Smooth muscle cell (in vitro differentiated cells): ENCODE results near the gene SHKBP1. TPM values are rescaled to one million over a fixed set of nuclear protein-coding genes. Genes with fewer than 3 reads are reported as not detected.
A peak's percentile ranks its signal among the peaks of the same experiment; 100 is the strongest.
"Not testable (repeated sequence)": the region's sequence is repeated elsewhere in the genome, so short reads cannot be mapped to it uniquely, and the experiment has no call there.

ENCODE experiments used
- DNase-seq: peaks from one replicate; lab custom pipeline; 2025; ENCODE audit not compliant: unreplicated experiment; lab: John Stamatoyannopoulos, UW
- H2AFZ ChIP-seq: fragments of 200-600 bp; sonication (generic); 2 replicates; pipeline ENCODE4 v1.6.0; 2016; ENCODE audit warnings: antibody characterized with exemption, low read depth, mild to moderate bottlenecking
- H3F3A ChIP-seq: fragments of 200-600 bp; sonication (generic); 2 replicates; pipeline ENCODE4 v1.6.0; 2017; ENCODE audit warnings: antibody characterized with exemption, low read depth
- H3K27ac ChIP-seq: fragments of 200-600 bp; sonication (generic); 2 replicates; pipeline ENCODE4 v1.5.1; 2016; ENCODE audit warnings: low read depth, mild to moderate bottlenecking
- H3K27me3 ChIP-seq: fragments of 200-600 bp; sonication (generic); 2 replicates; pipeline ENCODE4 v1.6.1; 2016; ENCODE audit warnings: low read depth, mild to moderate bottlenecking
- H3K36me3 ChIP-seq: fragments of 200-600 bp; sonication (generic); 2 replicates; pipeline ENCODE4 v1.5.1; 2016; ENCODE audit warnings: low read depth
- H3K4me1 ChIP-seq: fragments of 200-600 bp; sonication (generic); 2 replicates; pipeline ENCODE4 v1.5.1; 2016; ENCODE audit warnings: low read depth
- H3K4me2 ChIP-seq: fragments of 200-600 bp; sonication (generic); 2 replicates; pipeline ENCODE4 v1.6.0; 2016; ENCODE audit warnings: mild to moderate bottlenecking
- H3K4me3 ChIP-seq: fragments of 200-600 bp; sonication (generic); 2 replicates; pipeline ENCODE4 v1.5.1; 2016; ENCODE audit warnings: mild to moderate bottlenecking
- H3K79me2 ChIP-seq: fragments of 200-600 bp; sonication (generic); 2 replicates; pipeline ENCODE4 v1.6.0; 2016; ENCODE audit warnings: low read depth, mild to moderate bottlenecking
- H3K9ac ChIP-seq: fragments of 200-600 bp; sonication (generic); 2 replicates; pipeline ENCODE4 v1.6.0; 2016; ENCODE audit warnings: low read depth
- H3K9me3 ChIP-seq: fragments of 200-600 bp; sonication (generic); replicated peaks from 2 replicates; pipeline ENCODE4 v1.5.1; 2016; ENCODE audit warnings: low read depth
- H4K20me1 ChIP-seq: fragments of 200-600 bp; sonication (generic); 2 replicates; pipeline ENCODE4 v1.6.0; 2016; ENCODE audit warnings: low read depth
- CTCF ChIP-seq: fragments of 200-600 bp; sonication (generic); IDR thresholded peaks from 2 replicates; pipeline ENCODE4 v1.5.1; 2017; ENCODE audit warnings: borderline replicate concordance, mild to moderate bottlenecking, antibody characterized with exemption; ENCODE audit not compliant: insufficient read depth, poor library complexity, severe bottlenecking
- WGBS: methylation state at CpG from one replicate; pipeline ENCODE4 v1.1.7; 2016; ENCODE audit warnings: low lambda C conversion rate; 5-methylcytosine and 5-hydroxymethylcytosine counted together
- polyA plus RNA-seq: library from polyadenylated mRNA; unstranded; fragments of >200 nt; fragmentation: Nextera tagmentation; extraction: Ambion mirVana; gene quantifications from 2 replicates; pipeline ENCODE4 v1.2.1, GENCODE V29; 2016
- total RNA-seq: library from RNA; depleted of rRNA; stranded (reverse); fragments of >200 nt; gene quantifications from 2 replicates; pipeline ENCODE4 v1.2.3, GENCODE V29; 2014

Gene SHKBP1
- total and polyA plus RNA-seq, 2 experiments from 2014 or later: 40.9 to 90.8 TPM

- H3K9me3 ChIP-seq, H4K20me1 ChIP-seq, H3K79me2 ChIP-seq, DNase-seq, H3K4me1 ChIP-seq, H3K27ac ChIP-seq, H3K4me3 ChIP-seq, H3K36me3 ChIP-seq, H3F3A ChIP-seq, H3K4me2 ChIP-seq, H3K9ac ChIP-seq, H2AFZ ChIP-seq: not testable (repeated sequence)
- 89% methylated on average over 4 of the region's 4 CpGs for WGBS
- peaks cover 24% of the 10 kb centered on the region for H3K27me3 ChIP-seq
Observed at GRCh38 chr19:40547190-40547589, 29.5 kb upstream of the SHKBP1 start.

GRCh38 chr19:40547836-40548235, 28.8 kb upstream of the SHKBP1 start:
- WGBS: 89% methylated on average over 1 of the region's 1 CpG

GRCh38 chr19:40549007-40549708, 27.5 kb upstream of the SHKBP1 start:
- Histone ChIP-seq H3K4me3 (no peak overlapping the region), H3K9ac (no peak overlapping the region), H3K27ac (no peak overlapping the region), H3K79me2 (no peaks in the 10 kb centered on the region), H3F3A (no peaks in the 10 kb centered on the region), H3K4me1 (no peaks in the 10 kb centered on the region), H3K36me3 (no peaks in the 10 kb centered on the region), H3K4me2 (peak overlapping the region; percentile 74), H4K20me1 (no peaks in the 10 kb centered on the region), H3K27me3 (peaks cover 41% of the 10 kb centered on the region), H3K9me3 (peaks cover 3% of the 10 kb centered on the region), H2AFZ (no peak overlapping the region)
- DNase-seq: peak; percentile 10
- 6% methylated on average over 24 of the region's 43 CpGs for WGBS
- peak; percentile 46 for TF ChIP-seq CTCF

More at GRCh38 chr19:40547836-40548235, 28.8 kb upstream of the SHKBP1 start:
- H3K36me3 ChIP-seq: no peaks in the 10 kb centered on the region
- TF ChIP-seq CTCF: no peak
- H3K9me3 ChIP-seq: peaks cover 3% of the 10 kb centered on the region
- H3K27me3 ChIP-seq: peaks cover 28% of the 10 kb centered on the region
- H3F3A ChIP-seq: no peaks in the 10 kb centered on the region
- H3K9ac ChIP-seq: no peak overlapping the region
- DNase-seq: no peak
- H3K27ac ChIP-seq: no peak overlapping the region
- H3K4me1 ChIP-seq: no peaks in the 10 kb centered on the region
- H4K20me1 ChIP-seq: no peaks in the 10 kb centered on the region
- no peaks in the 10 kb centered on the region for H3K79me2 ChIP-seq
- H2AFZ ChIP-seq: no peak overlapping the region
- no peak overlapping the region for H3K4me3 ChIP-seq
- no peak overlapping the region for H3K4me2 ChIP-seq

- Histone ChIP-seq H3K4me3 (no peak overlapping the region), H3K27me3 (peaks cover 58% of the 10 kb centered on the region), H3K9me3 (peaks cover 3% of the 10 kb centered on the region), H3K36me3 (no peaks in the 10 kb centered on the region), H3K4me2 (no peak overlapping the region), H3K27ac (no peak overlapping the region), H4K20me1 (no peaks in the 10 kb centered on the region), H3F3A (no peaks in the 10 kb centered on the region), H3K4me1 (no peaks in the 10 kb centered on the region), H2AFZ (no peak overlapping the region), H3K79me2 (no peaks in the 10 kb centered on the region), H3K9ac (no peak overlapping the region)
- 84% methylated on average over 4 of the region's 4 CpGs for WGBS
- no peak for DNase-seq
- no peak for TF ChIP-seq CTCF
Observed at GRCh38 chr19:40550951-40551350, 25.7 kb upstream of the SHKBP1 start.
